Activated T-cell treated with anti-CD3 and anti-CD28 coated beads for 24 hours (primary cell): ENCODE results near the gene ARSG.
"Not testable (repeated sequence)": the region's sequence is repeated elsewhere in the genome, so short reads cannot be mapped to it uniquely, and the experiment has no call there.

Experiments used
- DNase-seq: peaks from one replicate; pipeline ENCODE4 v3.0.0-alpha.2; 2020; ENCODE audit warnings: low read depth

ARSG gene

GRCh38 chr17:68331932-68332331 lies 40.6 kb downstream of the ARSG start:
- not testable (repeated sequence) for DNase-seq

DNA sequence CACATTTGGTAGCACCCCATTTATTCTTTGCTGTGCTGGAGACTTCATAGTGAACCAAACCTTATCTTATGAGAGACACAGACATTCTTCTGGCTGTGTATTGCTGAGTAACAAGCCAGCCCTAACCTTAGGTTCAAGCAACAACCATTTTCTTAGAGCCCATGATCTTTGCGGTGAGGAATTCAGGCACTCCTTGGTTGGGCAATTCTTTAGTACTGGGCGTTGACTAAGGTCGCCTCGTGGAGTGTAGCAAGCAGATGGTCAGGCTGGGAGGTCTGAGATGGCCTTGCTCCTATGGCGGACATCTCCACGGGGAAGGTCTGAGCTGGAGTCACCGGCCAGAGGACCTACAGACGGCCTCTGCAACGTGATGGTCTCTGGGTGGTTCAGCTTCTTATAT lies 43.1 kb downstream of the ARSG start:
- no peak for DNase-seq

DNA sequence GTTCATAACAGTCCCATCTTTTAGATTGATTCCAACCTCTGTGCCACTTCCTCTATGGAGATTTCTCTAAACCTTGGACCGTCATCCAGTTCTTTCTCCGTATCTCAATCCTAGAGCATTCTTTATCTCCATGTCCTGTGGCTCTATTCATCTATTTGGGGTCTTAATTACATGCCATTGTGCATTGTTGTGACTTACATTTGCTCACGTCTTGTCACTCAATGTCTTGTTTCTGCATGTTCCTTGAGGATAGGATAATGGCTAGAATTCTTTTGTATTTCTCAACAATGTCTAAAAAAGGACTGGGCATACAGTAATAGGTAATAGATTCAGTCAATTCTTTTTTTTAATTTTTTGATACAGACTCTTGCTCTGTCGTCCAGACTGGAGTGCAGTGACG lies 50.2 kb downstream of the ARSG start:
- DNase-seq: no peak

GRCh38 chr17:68343976-68344375 lies 52.7 kb downstream of the ARSG start:
- no peak for DNase-seq

DNA sequence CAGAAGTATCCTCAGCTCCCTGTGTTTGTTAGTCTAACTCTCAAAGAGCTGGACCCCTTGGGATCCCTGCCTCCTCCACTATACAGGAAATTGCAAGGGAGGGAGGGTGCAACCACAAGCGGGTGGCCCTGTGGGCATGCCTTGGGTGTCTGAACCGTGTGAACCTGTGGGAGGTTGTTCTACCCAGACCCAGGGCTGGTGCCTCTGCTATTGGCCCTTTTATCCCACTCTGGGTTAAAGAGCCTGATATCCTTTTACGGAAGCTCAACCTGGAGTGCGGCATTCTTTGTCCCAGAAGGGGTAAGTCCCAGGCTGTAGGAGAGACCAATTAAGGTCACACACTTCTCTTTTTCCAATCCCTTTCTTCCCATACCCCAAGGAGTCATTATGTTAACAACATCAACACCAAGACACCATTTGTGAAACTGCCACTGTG lies 53.4 kb downstream of the ARSG start:
- DNase-seq: no peak

DNA sequence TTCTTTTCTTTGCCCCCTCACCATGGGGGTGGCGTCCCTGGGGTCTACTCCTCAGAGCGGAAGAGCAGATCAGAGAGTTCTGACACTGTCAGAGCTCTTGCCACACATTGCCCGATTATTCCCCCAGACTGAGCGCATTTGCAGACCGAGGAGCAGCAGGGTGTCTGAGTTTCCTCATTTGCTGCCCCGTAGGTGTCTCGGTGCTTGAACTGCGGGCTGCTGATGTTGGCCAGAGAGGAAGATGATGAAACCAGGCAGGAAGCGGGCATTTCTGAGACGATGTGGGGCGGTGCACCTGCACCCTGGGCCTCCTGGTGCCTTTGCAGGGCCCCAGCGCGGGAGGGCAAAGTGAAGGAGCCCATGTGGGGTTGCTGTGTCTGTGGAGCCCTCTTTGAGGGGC lies 55.2 kb downstream of the ARSG start:
- peak; percentile 44 for DNase-seq

DNA sequence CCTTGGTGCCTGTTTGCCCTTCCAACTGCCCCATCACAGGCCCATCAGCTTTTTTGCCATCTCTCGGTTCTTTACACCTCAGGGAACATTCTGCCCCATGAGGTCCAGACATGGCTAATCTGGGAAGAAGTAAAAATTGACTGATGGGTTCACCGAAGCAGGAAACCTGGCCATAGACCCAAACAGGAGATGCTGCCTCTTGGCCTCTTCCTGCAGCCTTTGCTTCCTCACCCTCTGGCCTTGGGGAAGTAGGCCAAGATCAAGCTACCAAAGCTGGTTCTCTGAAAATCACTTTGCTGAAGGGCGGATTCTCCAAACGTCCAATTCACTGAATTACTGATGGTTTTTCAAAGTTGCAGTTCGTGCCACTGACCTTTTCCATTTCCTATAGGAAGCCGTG lies 56.1 kb downstream of the ARSG start:
- no peak for DNase-seq

- no peak for DNase-seq
These were observed 57.9 kb downstream of the ARSG start for GRCh38 chr17:68349157-68349556.

- DNase-seq: no peak
These were observed 60.1 kb downstream of the ARSG start for GRCh38 chr17:68351395-68351794.

- DNase-seq: no peak
These were observed 60.7 kb downstream of the ARSG start for GRCh38 chr17:68352041-68352440.

- DNase-seq: not testable (repeated sequence)
These were observed 61.4 kb downstream of the ARSG start for GRCh38 chr17:68352671-68353070.

DNA sequence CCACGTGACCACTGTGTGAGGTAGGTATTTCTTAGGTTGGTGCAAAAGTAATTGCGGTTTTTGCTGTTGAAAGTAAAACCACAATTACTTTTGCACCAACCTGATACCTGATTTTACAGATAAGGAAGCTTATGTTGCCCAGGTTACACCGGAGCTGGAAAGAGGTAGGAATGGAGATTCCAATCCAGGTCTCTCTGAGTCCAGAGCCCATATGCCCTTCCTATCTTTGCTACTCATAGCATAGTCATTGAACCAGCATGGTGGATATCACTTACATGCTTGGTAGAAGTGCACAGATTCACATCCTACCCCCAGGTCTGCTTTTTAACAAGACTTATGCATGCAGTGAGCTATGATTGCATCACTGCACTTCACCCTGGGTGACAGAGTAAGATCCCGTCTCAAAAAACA lies 61.8 kb downstream of the ARSG start:
- no peak for DNase-seq

DNA sequence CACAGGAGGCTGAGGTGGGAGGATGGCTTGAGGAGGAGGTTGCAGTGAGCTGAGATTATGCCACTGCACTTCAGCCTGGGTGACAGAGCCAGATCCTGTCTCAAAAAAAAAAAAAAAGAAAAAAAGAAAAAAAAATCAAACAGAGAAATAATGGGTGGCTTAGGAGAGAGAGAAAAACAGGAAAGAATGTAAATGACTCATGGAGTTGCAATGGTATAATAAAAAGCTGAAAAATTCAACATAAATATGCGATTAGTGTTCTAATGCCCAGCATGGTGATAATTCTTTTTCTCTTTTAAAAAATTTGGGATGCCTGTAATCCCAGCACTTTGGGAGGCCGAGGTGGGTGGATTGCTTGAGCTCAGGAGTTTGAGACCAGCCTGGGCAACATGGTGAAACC lies 63.0 kb downstream of the ARSG start:
- DNase-seq: not testable (repeated sequence)

DNA sequence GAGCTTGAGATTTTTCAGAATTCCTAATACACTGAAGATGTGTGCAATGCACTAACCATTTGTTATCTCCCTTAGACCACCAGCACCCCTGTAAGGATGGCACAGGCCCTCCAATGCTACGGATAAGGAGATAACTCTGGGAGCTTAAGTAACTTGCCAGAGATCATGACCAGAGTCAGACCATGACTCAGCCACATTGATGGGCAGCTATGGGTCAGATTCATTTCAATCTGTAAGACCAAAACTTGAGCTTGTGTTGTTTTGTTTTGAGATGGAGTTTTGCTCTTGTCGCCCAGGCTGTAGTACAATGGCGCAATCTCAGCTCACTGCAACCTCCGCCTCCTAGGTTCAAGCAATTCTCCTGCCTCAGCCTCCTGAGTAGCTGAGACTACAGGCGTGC lies 63.8 kb downstream of the ARSG start:
- DNase-seq: not testable (repeated sequence)

DNA sequence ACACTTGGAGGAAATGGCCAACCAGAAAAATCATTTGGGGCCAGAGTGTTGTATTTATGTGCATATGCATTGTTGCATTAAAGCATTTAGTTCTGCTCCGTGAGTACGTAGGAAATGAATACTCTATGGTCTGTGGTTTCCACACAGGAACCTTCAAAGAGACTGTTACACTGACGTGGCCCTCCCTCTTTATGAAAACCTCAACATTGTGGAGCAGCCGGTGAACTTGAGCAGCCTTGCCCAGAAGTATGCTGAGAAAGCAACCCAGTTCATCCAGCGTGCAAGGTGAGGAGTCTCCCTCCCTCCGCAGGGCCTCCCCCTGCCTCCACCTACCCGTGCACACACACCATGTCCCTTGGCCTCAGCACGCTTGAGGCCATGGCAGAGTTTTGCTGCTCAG lies 65.2 kb downstream of the ARSG start:
- DNase-seq: peak; percentile 57

GRCh38 chr17:68356949-68357455 lies 65.7 kb downstream of the ARSG start:
- DNase-seq: no peak

- DNase-seq: no peak
These were observed 66.6 kb downstream of the ARSG start for GRCh38 chr17:68357886-68358285.

GRCh38 chr17:68359791-68360535 lies 68.7 kb downstream of the ARSG start:
- no peak for DNase-seq

- DNase-seq: no peak
These were observed 74.2 kb downstream of the ARSG start for GRCh38 chr17:68365469-68365868.

DNA sequence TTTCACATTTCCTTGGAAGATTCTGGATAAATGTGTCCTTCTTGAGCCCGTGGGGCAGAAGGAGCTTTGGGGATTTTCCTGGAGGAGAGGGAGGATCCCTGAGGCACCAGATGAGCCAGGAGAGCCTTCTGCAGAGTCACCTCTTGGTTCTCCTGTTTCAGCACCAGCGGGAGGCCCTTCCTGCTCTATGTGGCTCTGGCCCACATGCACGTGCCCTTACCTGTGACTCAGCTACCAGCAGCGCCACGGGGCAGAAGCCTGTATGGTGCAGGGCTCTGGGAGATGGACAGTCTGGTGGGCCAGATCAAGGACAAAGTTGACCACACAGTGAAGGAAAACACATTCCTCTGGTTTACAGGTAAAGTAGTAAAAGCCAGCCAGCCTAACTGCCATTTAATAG lies 77.1 kb downstream of the ARSG start:
- DNase-seq: no peak

DNA sequence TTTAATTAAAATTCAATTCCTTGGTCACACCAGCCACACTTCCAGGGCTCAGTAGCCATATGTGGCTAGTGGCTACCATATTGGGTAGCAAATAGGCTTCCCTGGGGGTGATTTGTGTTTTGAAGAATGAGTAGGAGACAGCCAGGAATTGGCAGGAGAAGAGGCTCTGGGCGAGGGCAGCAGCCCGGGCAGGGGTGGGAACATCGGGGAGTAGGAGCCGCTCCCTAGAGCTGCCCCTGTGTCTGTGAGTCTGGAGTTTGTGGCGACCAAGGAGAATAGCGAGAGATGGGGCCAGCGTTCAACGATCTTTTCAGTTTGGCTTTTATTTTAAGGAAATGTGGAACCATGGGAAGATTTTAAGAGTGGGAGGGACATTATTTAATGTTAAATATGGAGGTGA lies 84.3 kb downstream of the ARSG start:
- DNase-seq: no peak

DNA sequence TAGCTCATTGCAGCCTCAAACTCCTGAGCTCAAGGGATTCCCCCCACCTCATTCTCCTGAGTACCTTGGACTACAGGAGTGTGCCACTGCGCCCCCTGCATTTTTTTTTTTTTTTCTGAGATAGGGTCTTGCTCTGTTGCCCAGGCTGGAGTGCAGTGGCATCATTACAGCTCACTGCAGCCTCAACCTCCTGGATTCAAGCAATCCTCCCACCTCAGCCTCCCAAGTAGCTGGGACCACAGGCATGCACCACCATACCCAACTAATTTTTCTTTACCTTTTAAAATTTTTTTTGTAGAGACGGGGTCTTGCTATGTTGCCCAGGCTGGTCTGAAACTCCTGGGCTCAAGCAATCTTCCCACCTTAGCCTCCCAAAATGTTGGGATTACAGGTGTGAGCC lies 84.9 kb downstream of the ARSG start:
- not testable (repeated sequence) for DNase-seq

- no peak for DNase-seq
These were observed 86.5 kb downstream of the ARSG start for GRCh38 chr17:68377771-68378267.
